Loucy (cell line): ENCODE data around the gene TDRD10.
A peak's percentile ranks its signal among the peaks of the same experiment; 100 is the strongest.

Experiments used
- H2AFZ ChIP-seq: fragments of 200-600 bp; sonication (generic); 2 replicates; pipeline ENCODE4 v1.6.0; 2016; ENCODE audit warnings: antibody characterized with exemption, mild to moderate bottlenecking, low read length, moderate library complexity
- H3F3A ChIP-seq: fragments of 200-600 bp; 2 replicates; pipeline ENCODE4 v1.6.0; 2016; ENCODE audit warnings: antibody characterized with exemption, low read depth, mild to moderate bottlenecking
- H3K27me3 ChIP-seq: fragments of 200-600 bp; sonication (generic); 2 replicates; pipeline ENCODE4 v1.6.1; 2014; ENCODE audit warnings: low read length, mild to moderate bottlenecking; ENCODE audit not compliant: insufficient read depth, poor library complexity, severe bottlenecking
- H3K36me3 ChIP-seq: fragments of 200-600 bp; sonication (generic); 2 replicates; pipeline ENCODE4 v1.6.1; 2016; ENCODE audit warnings: low read length; ENCODE audit not compliant: insufficient read depth
- H3K4me1 ChIP-seq: fragments of 200-600 bp; sonication (generic); 2 replicates; pipeline ENCODE4 v1.5.1; 2014; ENCODE audit warnings: low read length, mild to moderate bottlenecking; ENCODE audit not compliant: insufficient read depth, poor library complexity, severe bottlenecking
- H3K4me2 ChIP-seq: fragments of 200-600 bp; sonication (generic); 2 replicates; pipeline ENCODE4 v1.6.0; 2014; ENCODE audit warnings: antibody characterized with exemption, low read length, low read depth, mild to moderate bottlenecking; ENCODE audit not compliant: poor library complexity, severe bottlenecking
- H3K4me3 ChIP-seq: fragments of 200-600 bp; sonication (generic); 2 replicates; pipeline ENCODE4 v1.5.1; 2014; ENCODE audit warnings: low read length, mild to moderate bottlenecking, mixed read lengths; ENCODE audit not compliant: poor library complexity, severe bottlenecking
- H3K79me2 ChIP-seq: fragments of 200-600 bp; sonication (generic); 2 replicates; pipeline ENCODE4 v1.6.1; 2014; ENCODE audit warnings: low read length; ENCODE audit not compliant: insufficient read depth
- H3K9ac ChIP-seq: fragments of 200-600 bp; sonication (generic); 2 replicates; pipeline ENCODE4 v1.6.0; 2014; ENCODE audit warnings: mild to moderate bottlenecking, low read depth, low read length, moderate library complexity; ENCODE audit not compliant: poor library complexity, severe bottlenecking
- H3K9me2 ChIP-seq: fragments of 200-600 bp; sonication (generic); replicated peaks from 2 replicates; pipeline ENCODE4 v1.6.1; 2016; ENCODE audit warnings: low read depth, low read length, mixed read lengths
- H3K9me3 ChIP-seq: fragments of 200-600 bp; sonication (generic); 2 replicates; pipeline ENCODE4 v1.6.1; 2014; ENCODE audit warnings: mild to moderate bottlenecking, antibody characterized with exemption, low read length, low read depth; ENCODE audit not compliant: insufficient read depth
- H4K20me1 ChIP-seq: fragments of 200-600 bp; sonication (generic); 2 replicates; pipeline ENCODE4 v1.6.0; 2014; ENCODE audit warnings: antibody characterized with exemption, low read length, mild to moderate bottlenecking; ENCODE audit not compliant: insufficient read depth, poor library complexity, severe bottlenecking
- EZH2phosphoT487 ChIP-seq: fragments of 200-600 bp; IDR thresholded peaks from 2 replicates; pipeline ENCODE4 v1.6.1; 2018; ENCODE audit warnings: antibody characterized with exemption, mild to moderate bottlenecking, moderate library complexity, borderline replicate concordance
- TF ChIP-seq, protein P1 (sequence below): fragments of 200-600 bp; sonication (generic); conservative IDR thresholded peaks from 2 replicates; pipeline ENCODE4 v1.5.1; 2014; ENCODE audit warnings: mild to moderate bottlenecking, antibody characterized with exemption, low read length

TDRD10 gene

DNA sequence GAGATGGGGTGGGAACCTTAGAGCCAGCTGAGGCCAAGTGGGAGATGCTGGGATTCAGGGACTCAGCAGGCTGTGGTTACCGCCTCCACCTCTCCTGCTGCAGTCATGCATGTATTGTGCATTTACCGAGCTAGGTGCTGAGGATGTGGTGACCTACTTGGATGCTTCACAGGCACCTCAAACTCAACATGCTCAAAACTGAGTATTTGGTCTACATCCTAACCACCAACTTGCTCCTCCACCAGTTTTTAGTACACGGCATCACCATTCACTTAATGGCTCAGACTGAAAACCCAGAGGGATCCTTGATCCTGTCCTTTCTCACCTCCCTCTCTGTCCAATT lies 71.1 kb downstream of the TDRD10 start:
- H3K9me2 ChIP-seq = no peaks in the 10 kb centered on the region
- H3K4me1 ChIP-seq = peaks cover 15% of the 10 kb centered on the region
- H3K9ac ChIP-seq = no peak overlapping the region
- TF ChIP-seq, protein P1, sequence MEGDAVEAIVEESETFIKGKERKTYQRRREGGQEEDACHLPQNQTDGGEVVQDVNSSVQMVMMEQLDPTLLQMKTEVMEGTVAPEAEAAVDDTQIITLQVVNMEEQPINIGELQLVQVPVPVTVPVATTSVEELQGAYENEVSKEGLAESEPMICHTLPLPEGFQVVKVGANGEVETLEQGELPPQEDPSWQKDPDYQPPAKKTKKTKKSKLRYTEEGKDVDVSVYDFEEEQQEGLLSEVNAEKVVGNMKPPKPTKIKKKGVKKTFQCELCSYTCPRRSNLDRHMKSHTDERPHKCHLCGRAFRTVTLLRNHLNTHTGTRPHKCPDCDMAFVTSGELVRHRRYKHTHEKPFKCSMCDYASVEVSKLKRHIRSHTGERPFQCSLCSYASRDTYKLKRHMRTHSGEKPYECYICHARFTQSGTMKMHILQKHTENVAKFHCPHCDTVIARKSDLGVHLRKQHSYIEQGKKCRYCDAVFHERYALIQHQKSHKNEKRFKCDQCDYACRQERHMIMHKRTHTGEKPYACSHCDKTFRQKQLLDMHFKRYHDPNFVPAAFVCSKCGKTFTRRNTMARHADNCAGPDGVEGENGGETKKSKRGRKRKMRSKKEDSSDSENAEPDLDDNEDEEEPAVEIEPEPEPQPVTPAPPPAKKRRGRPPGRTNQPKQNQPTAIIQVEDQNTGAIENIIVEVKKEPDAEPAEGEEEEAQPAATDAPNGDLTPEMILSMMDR = no peak
- no peak for TF ChIP-seq EZH2phosphoT487
- H2AFZ ChIP-seq = no peak overlapping the region
- H3K9me3 ChIP-seq = no peaks in the 10 kb centered on the region
- H3F3A ChIP-seq = no peaks in the 10 kb centered on the region
- no peaks in the 10 kb centered on the region for H3K27me3 ChIP-seq
- no peaks in the 10 kb centered on the region for H4K20me1 ChIP-seq
- no peaks in the 10 kb centered on the region for H3K79me2 ChIP-seq
- no peak overlapping the region for H3K4me2 ChIP-seq
- peaks cover 2% of the 10 kb centered on the region; the same call in 1 of the 2 replicates for H3K36me3 ChIP-seq
- no peak overlapping the region for H3K4me3 ChIP-seq

DNA sequence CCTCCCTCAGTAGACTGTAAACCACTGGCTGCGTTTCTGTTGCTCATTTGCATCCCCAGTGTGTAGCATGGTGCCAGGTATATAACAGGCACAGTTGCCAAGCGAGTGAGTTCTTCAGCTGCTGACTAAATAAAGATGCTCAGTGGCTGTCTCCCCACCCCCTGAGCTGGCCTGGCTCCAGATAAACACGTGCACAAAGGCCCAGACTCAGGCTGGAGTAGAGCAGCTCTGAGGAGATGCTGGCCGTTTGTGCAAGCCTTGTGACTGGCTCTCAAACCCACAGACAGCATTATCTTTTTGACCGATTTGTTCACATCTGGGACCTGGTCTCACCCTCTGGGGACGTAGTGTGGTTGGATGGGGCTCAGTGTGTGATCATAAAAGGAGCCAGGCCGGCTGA lies 72.7 kb downstream of the TDRD10 start:
- TF ChIP-seq EZH2phosphoT487 = no peak
- TF ChIP-seq, protein P1 = no peak
- Histone ChIP-seq H3K4me1 (peaks cover 15% of the 10 kb centered on the region), H3K9ac (no peak overlapping the region), H4K20me1 (no peaks in the 10 kb centered on the region), H3K4me2 (peak overlapping the region; percentile 10), H3K9me2 (no peaks in the 10 kb centered on the region), H3K27me3 (no peaks in the 10 kb centered on the region), H3K9me3 (no peaks in the 10 kb centered on the region), H3K79me2 (no peaks in the 10 kb centered on the region), H3F3A (no peaks in the 10 kb centered on the region), H3K36me3 (peaks cover 17% of the 10 kb centered on the region; the same call in 1 of the 2 replicates), H2AFZ (no peak overlapping the region), H3K4me3 (no peak overlapping the region)

DNA sequence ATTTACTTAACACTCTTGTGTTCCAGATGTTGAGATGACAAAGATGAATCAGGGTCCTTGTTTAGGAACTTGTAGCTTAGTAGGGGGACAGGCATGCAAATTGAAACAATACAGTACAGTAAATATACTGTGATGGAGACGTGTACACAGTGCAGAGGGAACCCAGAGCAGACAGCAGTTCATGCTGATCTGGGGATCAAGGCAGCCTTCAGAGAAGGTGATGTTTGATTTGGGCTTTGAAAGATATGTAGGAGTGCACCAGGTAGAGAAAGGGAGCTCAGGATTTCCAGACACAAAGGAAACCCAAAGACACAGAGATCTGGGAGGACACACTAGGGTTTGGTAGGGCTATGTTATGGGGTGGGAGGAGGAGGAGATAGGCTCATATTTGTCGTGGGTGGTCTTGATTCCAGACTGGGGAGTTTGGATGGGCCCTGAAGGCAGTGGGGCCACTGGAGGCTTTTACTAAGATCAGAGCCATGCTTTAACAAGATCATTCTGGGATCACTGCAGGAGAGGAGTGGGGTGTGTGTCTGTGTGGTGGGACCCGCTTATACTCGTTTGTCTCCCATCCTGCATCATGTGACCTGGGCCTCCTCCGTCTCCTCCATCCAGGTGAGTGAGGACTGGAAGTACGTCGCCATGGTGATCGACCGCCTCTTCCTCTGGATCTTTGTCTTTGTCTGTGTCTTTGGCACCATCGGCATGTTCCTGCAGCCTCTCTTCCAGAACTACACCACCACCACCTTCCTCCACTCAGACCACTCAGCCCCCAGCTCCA lies 73.3 kb downstream of the TDRD10 start:
- H3K36me3 ChIP-seq = peaks cover 24% of the 10 kb centered on the region; the same call in 1 of the 2 replicates
- H3K27me3 ChIP-seq = no peaks in the 10 kb centered on the region
- H3K79me2 ChIP-seq = no peaks in the 10 kb centered on the region
- no peaks in the 10 kb centered on the region for H3K9me2 ChIP-seq
- TF ChIP-seq, protein P1 = no peak
- no peak for TF ChIP-seq EZH2phosphoT487
- no peak overlapping the region for H2AFZ ChIP-seq
- no peak overlapping the region for H3K9ac ChIP-seq
- no peak overlapping the region for H3K4me3 ChIP-seq
- no peaks in the 10 kb centered on the region for H3K9me3 ChIP-seq
- peak overlapping the region; percentile 10 for H3K4me2 ChIP-seq
- H4K20me1 ChIP-seq = no peaks in the 10 kb centered on the region
- H3K4me1 ChIP-seq = peaks cover 15% of the 10 kb centered on the region
- no peaks in the 10 kb centered on the region for H3F3A ChIP-seq
